Transverse colon (tissue), 4 donors: ENCODE results near the gene RTF2.

Experiments used
- CTCF ChIP-seq, 5 experiments: fragments of 200-600 bp in 3 of 5; fragments of 450-650 bp in 2 of 5; sonication (generic) in 3 of 5; IDR thresholded peaks; 1 replicate in 2 of 5; 2 replicates in 3 of 5; pipeline ENCODE4 v1.5.1; 2016 to 2017; ENCODE audit warnings: antibody characterized with exemption in 5 of 5, inconsistent platforms in 3 of 5, mild to moderate bottlenecking in 2 of 5, moderate library complexity in 1 of 5
- POLR2AphosphoS5 ChIP-seq, 3 donors: sonication (generic); formaldehyde crosslinking; IDR thresholded peaks; one replicate each; pipeline ENCODE4 v1.6.1; 2016; ENCODE audit warnings: antibody characterized with exemption in 3 of 3

GRCh38 chr20:56454754-56455153 is 13.7 kb upstream of the RTF2 start:
- no peak for TF ChIP-seq POLR2AphosphoS5 (IDR thresholded peaks at IDR 0.05)
- TF ChIP-seq CTCF (IDR thresholded peaks at IDR 0.05), result no peak
